DND-41 (cell line): ENCODE data around the gene TTBK2.

ENCODE experiments used
- CTCF ChIP-seq: IDR thresholded peaks from 2 replicates; pipeline ENCODE4 v1.5.1; 2012; ENCODE audit warnings: borderline replicate concordance, low read length, moderate library complexity, mild to moderate bottlenecking; ENCODE audit not compliant: poor library complexity, severe bottlenecking; ENCODE audit errors: extremely low read depth
- EZH2 ChIP-seq: IDR thresholded peaks from 3 replicates; pipeline ENCODE4 v1.6.1; 2012; ENCODE audit warnings: borderline replicate concordance, low read depth, mild to moderate bottlenecking, moderate library complexity, low read length, inconsistent platforms; ENCODE audit not compliant: severe bottlenecking

DNA sequence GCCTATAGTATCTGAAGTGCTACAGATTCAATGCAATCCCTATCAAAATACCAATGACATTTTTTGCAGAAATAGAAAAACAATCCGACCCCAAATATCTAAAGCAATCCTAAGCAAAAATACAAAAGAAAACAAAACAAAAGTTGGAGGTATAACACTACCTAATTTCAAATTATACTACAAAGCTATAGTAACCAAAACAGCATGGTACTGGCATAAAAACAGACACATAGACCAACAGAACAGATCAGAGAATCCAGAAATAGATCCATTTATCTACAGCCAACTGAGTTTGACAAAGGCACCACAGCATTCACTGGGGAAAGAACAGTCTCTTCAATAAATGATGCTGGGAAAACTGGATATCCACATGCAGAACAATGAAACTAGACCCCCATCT is 159.8 kb downstream of the TTBK2 start:
- TF ChIP-seq CTCF: no peak
- TF ChIP-seq EZH2: no peak
